Measurements from ENCODE around the gene PADI2. TPM values are rescaled to one million over a fixed set of nuclear protein-coding genes. Genes with fewer than 3 reads are reported as not detected.

The PADI2 gene
- total RNA-seq, 1 experiment from 2014 or later = 0.16 TPM

- CTCF ChIA-PET = interaction anchor here (0.6 to 4.0 kb wide), 9 partner anchors 10 to 344 kb away, joined by 3 to 24 read pairs (median 6); no protein-coding TSS in a partner anchor
- BruUV-seq (replicated peaks) = no TSS peak
- TF ChIP-seq CTCF (IDR thresholded peaks at IDR 0.05; ENCODE audit: unreplicated experiment) = no peak
- H3K36me3 Mint-ChIP-seq (ENCODE audit: insufficient read depth, unreplicated experiment) = no peaks in the 10 kb centered on the region
- no peak overlapping the region for H3K4me3 Mint-ChIP-seq (ENCODE audit: unreplicated experiment)
- H3K9me3 Mint-ChIP-seq (ENCODE audit: unreplicated experiment) = no peaks in the 10 kb centered on the region
- intact Hi-C loops (cut with micrococcal nuclease) = loop anchor here (10.0 kb wide), 1 partner anchor 273 kb away; no protein-coding TSS in a partner anchor
- no peak for DNase-seq (ENCODE audit: unreplicated experiment)
- H3K27me3 Mint-ChIP-seq (ENCODE audit: insufficient read depth, unreplicated experiment) = no peaks in the 10 kb centered on the region
- peak overlapping the region; percentile 9 for H3K27ac Mint-ChIP-seq (ENCODE audit: low read depth, unreplicated experiment)
- POLR2A ChIA-PET = interaction anchor here (1.1 kb wide), 2 partner anchors 12 to 36 kb away, joined by 3 read pairs; no protein-coding TSS in a partner anchor
- no peaks in the 10 kb centered on the region for H3K4me1 Mint-ChIP-seq (ENCODE audit: insufficient read depth, unreplicated experiment)
These were observed 57.4 kb downstream of the PADI2 start for GRCh38 chr1:17061892-17062291.

DNA sequence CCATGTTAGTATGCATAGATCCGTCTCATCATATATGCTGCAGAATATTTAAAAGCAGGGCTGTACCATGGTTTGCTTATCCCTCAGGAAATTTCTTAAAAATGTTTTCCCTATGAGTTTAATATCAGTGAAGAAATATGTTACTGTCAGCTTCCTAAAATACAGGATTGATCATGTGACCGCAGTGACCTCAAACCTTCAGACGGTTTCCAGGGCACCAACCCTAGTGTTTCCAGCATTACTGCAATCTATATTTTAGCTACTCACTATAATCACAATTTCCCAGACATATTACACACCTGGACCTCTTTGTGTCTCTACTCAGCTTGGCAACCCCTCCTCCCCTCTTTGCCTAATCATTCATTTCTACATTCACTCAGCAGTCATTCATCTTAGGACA lies 57.8 kb downstream of the PADI2 start:
- H3K9me3 Mint-ChIP-seq (ENCODE audit: unreplicated experiment) = no peaks in the 10 kb centered on the region
- BruUV-seq (replicated peaks) = no TSS peak
- H3K4me1 Mint-ChIP-seq (ENCODE audit: insufficient read depth, unreplicated experiment) = no peaks in the 10 kb centered on the region
- CTCF ChIA-PET = interaction anchor here (0.6 to 4.0 kb wide), 8 partner anchors 9 to 345 kb away, joined by 3 to 24 read pairs (median 6); no protein-coding TSS in a partner anchor
- H3K36me3 Mint-ChIP-seq (ENCODE audit: insufficient read depth, unreplicated experiment) = no peaks in the 10 kb centered on the region
- no peak for DNase-seq (ENCODE audit: unreplicated experiment)
- no peak overlapping the region for H3K4me3 Mint-ChIP-seq (ENCODE audit: unreplicated experiment)
- peak overlapping the region; percentile 9 for H3K27ac Mint-ChIP-seq (ENCODE audit: low read depth, unreplicated experiment)
- POLR2A ChIA-PET = interaction anchor here (1.1 kb wide), 2 partner anchors 13 to 36 kb away, joined by 3 read pairs; no protein-coding TSS in a partner anchor
- intact Hi-C loops (cut with micrococcal nuclease) = loop anchor here (10.0 kb wide), 1 partner anchor 273 kb away; no protein-coding TSS in a partner anchor
- no peaks in the 10 kb centered on the region for H3K27me3 Mint-ChIP-seq (ENCODE audit: insufficient read depth, unreplicated experiment)
- no peak for TF ChIP-seq CTCF (IDR thresholded peaks at IDR 0.05; ENCODE audit: unreplicated experiment)

- intact Hi-C loops (cut with micrococcal nuclease) = loop anchor here (10.0 kb wide), 1 partner anchor 274 kb away; no protein-coding TSS in a partner anchor
- no TSS peak for BruUV-seq (replicated peaks)
- no peak for TF ChIP-seq CTCF (IDR thresholded peaks at IDR 0.05; ENCODE audit: unreplicated experiment)
- POLR2A ChIA-PET = no interaction called here
- Mint-ChIP-seq H3K4me1 (ENCODE audit: insufficient read depth, unreplicated experiment) (no peaks in the 10 kb centered on the region), H3K36me3 (ENCODE audit: insufficient read depth, unreplicated experiment) (no peaks in the 10 kb centered on the region), H3K4me3 (ENCODE audit: unreplicated experiment) (no peak overlapping the region), H3K27me3 (ENCODE audit: insufficient read depth, unreplicated experiment) (no peaks in the 10 kb centered on the region), H3K27ac (ENCODE audit: low read depth, unreplicated experiment) (no peak overlapping the region), H3K9me3 (ENCODE audit: unreplicated experiment) (no peaks in the 10 kb centered on the region)
- CTCF ChIA-PET = interaction anchor here (0.6 to 4.0 kb wide), 8 partner anchors 11 to 378 kb away, joined by 3 to 24 read pairs (median 6); no protein-coding TSS in a partner anchor
- DNase-seq (ENCODE audit: unreplicated experiment) = no peak
These were observed 58.9 kb downstream of the PADI2 start for GRCh38 chr1:17060306-17060749.

DNA sequence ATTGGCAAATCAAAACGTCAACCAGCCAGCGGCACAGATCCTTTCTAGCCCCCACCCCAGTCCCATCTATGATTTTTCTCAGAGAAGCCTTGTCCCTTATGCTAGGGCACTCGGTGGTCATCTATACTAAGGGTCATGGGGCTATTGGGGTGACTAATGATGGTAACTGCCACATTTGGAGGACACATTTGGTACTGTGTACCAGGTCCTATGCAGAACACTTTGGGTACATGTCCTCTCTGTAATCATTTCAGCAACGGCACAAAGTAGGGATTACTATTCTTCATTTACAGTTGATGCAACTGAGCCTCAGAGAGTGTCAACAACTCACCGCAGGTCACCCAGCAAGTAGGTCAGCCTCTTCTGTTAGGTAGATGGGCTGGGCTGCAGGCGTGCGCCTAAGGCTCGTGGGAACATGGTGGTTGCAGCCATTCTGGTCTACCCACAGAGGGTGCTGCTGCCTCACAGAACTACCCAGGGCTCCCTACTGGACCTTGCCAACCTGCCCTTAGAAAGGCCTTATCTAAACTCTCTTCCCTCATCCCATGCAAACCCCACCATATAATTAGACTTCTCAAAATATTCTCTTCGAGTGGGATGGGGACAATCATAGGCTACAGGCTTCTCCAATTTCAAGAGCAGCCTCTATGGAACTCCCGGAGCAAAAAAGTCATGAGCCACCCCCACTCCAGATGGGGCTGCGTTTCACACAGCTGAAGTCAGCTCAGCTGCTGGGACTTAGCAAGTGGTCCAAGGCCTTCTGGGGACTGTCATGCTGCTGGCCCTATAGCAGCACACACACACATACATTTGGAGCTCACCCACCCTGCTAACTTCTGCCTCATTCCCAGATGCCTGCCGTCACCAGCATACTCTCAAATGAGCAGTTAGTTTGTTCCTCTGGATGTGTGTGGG lies 59.6 kb downstream of the PADI2 start:
- CTCF ChIA-PET = interaction anchor here (0.6 to 4.0 kb wide), 8 partner anchors 11 to 379 kb away, joined by 3 to 24 read pairs (median 6); no protein-coding TSS in a partner anchor
- peak; percentile 85 for TF ChIP-seq CTCF (IDR thresholded peaks at IDR 0.05; ENCODE audit: unreplicated experiment)
- peak; percentile 77 for DNase-seq (ENCODE audit: unreplicated experiment)
- Mint-ChIP-seq H3K9me3 (ENCODE audit: unreplicated experiment) (no peaks in the 10 kb centered on the region), H3K27ac (ENCODE audit: low read depth, unreplicated experiment) (no peak overlapping the region), H3K4me3 (ENCODE audit: unreplicated experiment) (no peak overlapping the region), H3K27me3 (ENCODE audit: insufficient read depth, unreplicated experiment) (no peaks in the 10 kb centered on the region), H3K36me3 (ENCODE audit: insufficient read depth, unreplicated experiment) (no peaks in the 10 kb centered on the region), H3K4me1 (ENCODE audit: insufficient read depth, unreplicated experiment) (no peaks in the 10 kb centered on the region)
- POLR2A ChIA-PET = no interaction called here
- BruUV-seq (replicated peaks) = no TSS peak
- intact Hi-C loops (cut with micrococcal nuclease) = loop anchor here (1.0 to 10.0 kb wide), 5 partner anchors 16 to 347 kb away; partner anchors contain the start of gene PADI2

Measured in MCF 10A (cell line).